SU-DHL-6 (cell line): ENCODE measurements around the gene PLEKHH3.

Experiments
- H2AFZ ChIP-seq: fragments of 200-600 bp; sonication (generic); 2 replicates; pipeline ENCODE4 v1.6.1; 2014; ENCODE audit warnings: low read depth, mild to moderate bottlenecking, moderate library complexity, mixed read lengths, antibody characterized with exemption, low read length; ENCODE audit not compliant: severe bottlenecking
- H3F3A ChIP-seq: fragments of 200-600 bp; shearing (Covaris generic); 2 replicates; pipeline ENCODE4 v1.6.0; 2016; ENCODE audit warnings: antibody characterized with exemption, mild to moderate bottlenecking; ENCODE audit not compliant: insufficient read depth
- H3K27ac ChIP-seq: fragments of 200-600 bp; sonication (generic); 2 replicates; pipeline ENCODE4 v1.5.1; 2016; ENCODE audit warnings: low read depth, mild to moderate bottlenecking, low read length, moderate library complexity, mixed read lengths
- H3K27me3 ChIP-seq: fragments of 200-600 bp; sonication (generic), shearing (Covaris generic); 2 replicates; pipeline ENCODE4 v1.6.0; 2014; ENCODE audit warnings: mild to moderate bottlenecking, low read length
- H3K36me3 ChIP-seq: fragments of 200-600 bp; sonication (generic); 2 replicates; pipeline ENCODE4 v1.6.1; 2014; ENCODE audit warnings: mild to moderate bottlenecking, low read length, mixed read lengths
- H3K4me2 ChIP-seq: fragments of 300-600, 200-600 bp; shearing (Covaris generic), sonication (generic); 2 replicates; pipeline ENCODE4 v1.6.0; 2014; ENCODE audit warnings: low read length, low read depth, mild to moderate bottlenecking; ENCODE audit not compliant: poor library complexity, severe bottlenecking
- H3K4me3 ChIP-seq: fragments of 200-600 bp; sonication (generic); 2 replicates; pipeline ENCODE4 v1.5.1; 2014; ENCODE audit warnings: antibody characterized with exemption, low read length, mild to moderate bottlenecking, mixed read lengths; ENCODE audit not compliant: insufficient read depth, poor library complexity, severe bottlenecking
- H3K79me2 ChIP-seq: fragments of 200-600 bp; sonication (generic); 2 replicates; pipeline ENCODE4 v1.6.1; 2014; ENCODE audit warnings: mild to moderate bottlenecking, low read length, moderate library complexity; ENCODE audit not compliant: insufficient read depth
- H3K9ac ChIP-seq: fragments of 200-600 bp; sonication (generic); 2 replicates; pipeline ENCODE4 v1.7.0; 2014; ENCODE audit warnings: mild to moderate bottlenecking, low read length
- H3K9me2 ChIP-seq: fragments of 200-600 bp; sonication (generic); replicated peaks from 2 replicates; pipeline ENCODE4 v1.6.1; 2014; ENCODE audit warnings: low read length; ENCODE audit not compliant: insufficient read depth
- H3K9me3 ChIP-seq: fragments of 200-600 bp; sonication (generic); 2 replicates; pipeline ENCODE4 v1.6.1; 2014; ENCODE audit warnings: low read length, mixed read lengths; ENCODE audit not compliant: insufficient read depth
- H4K20me1 ChIP-seq: fragments of 200-600 bp; sonication (generic); 2 replicates; pipeline ENCODE4 v1.6.1; 2014; ENCODE audit warnings: low read depth, mild to moderate bottlenecking, antibody characterized with exemption, low read length, moderate library complexity, mixed read lengths
- CTCF ChIP-seq: fragments of 200-600 bp; sonication (generic); IDR thresholded peaks from one replicate; pipeline ENCODE4 v1.5.1; 2017; ENCODE audit warnings: antibody characterized with exemption, mild to moderate bottlenecking, low read length, moderate library complexity; ENCODE audit not compliant: insufficient read depth, poor library complexity, severe bottlenecking
- EZH2phosphoT487 ChIP-seq: fragments of 200-600 bp; sonication (generic), shearing (Covaris generic); conservative IDR thresholded peaks from 2 replicates; pipeline ENCODE4 v1.6.1; 2018; ENCODE audit warnings: mild to moderate bottlenecking, antibody characterized with exemption, low read length, moderate library complexity, mixed read lengths

PLEKHH3 gene

DNA sequence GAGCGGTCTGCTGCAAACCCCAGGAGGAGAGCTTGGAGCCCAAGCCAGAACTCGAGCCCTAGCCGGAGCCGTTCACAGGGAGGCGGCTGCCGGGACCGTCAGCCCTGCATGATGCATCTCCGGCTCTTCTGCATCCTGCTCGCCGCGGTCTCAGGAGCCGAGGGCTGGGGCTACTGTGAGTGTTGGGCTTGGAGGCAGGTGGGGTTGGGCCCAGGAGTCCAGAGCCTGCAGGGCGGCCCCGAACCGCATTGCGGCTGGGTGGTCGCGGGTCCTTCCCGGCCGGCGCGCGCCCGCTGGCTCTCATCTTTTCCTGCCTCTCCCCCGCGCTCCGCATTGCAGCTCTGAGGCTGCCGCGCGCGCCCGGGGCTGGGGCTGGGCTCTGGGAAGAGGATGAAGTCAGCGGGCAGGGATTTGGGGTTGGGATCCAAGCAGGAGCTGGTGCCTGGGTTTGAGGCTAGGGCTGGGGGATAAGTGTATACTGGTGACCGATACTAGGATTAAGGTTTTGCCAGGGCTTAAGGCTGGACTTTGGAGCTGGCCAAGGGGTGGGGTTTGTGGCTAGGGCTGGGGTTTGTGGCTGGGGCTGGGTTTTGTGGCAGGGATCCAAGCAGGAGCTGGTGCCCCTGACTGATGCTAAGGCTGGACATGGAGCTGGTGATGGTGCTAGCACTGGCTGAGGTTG, 6.1 kb upstream of the PLEKHH3 start:
- no peaks in the 10 kb centered on the region for H3K79me2 ChIP-seq
- no peak overlapping the region for H3K9ac ChIP-seq
- no peak overlapping the region for H3K4me3 ChIP-seq
- H3K9me3 ChIP-seq: no peaks in the 10 kb centered on the region
- H3K36me3 ChIP-seq: no peaks in the 10 kb centered on the region
- H2AFZ ChIP-seq: no peak overlapping the region
- no peaks in the 10 kb centered on the region for H4K20me1 ChIP-seq
- no peaks in the 10 kb centered on the region for H3K27me3 ChIP-seq
- no peak overlapping the region for H3K27ac ChIP-seq
- TF ChIP-seq EZH2phosphoT487: no peak
- TF ChIP-seq CTCF: no peak
- H3F3A ChIP-seq: peaks cover 11% of the 10 kb centered on the region; the same call in 1 of the 2 replicates
- no peak overlapping the region for H3K4me2 ChIP-seq
- no peaks in the 10 kb centered on the region for H3K9me2 ChIP-seq

DNA sequence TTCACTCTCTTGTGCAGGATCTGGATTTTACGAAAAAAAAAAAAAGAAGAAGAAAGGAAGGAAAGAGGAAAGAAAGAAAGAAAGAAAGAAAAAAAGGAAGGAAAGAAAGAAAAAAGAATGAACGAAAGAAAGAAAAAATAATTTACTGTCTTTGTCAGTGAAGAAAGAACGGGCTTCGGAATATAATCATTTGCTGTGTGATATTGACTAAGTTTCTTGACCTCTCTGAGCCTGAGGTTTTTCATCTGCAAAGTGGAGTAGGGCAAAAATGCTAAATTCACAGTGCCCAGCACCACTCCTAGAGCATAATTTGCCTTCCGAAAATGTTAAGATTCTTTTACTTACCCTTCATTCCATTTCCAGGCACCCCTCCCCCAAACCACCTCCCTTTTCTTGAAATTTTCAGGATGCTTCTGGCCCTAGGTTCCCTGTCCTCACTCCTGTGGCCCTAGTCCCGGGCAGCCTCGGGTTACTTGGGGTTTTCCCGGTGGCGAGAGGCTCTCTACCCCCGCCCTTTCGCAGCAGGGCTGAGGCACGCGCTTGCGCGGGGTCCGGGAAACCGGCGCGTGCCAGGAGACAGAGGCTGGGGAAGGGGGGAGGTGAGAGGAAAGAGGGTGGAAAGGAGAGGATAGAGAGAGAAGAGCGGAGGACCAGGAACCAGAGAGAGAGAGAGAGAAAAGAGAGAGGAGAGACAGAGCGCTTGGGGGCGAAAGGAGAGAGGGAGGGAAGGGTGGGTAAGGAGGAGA, 5.4 kb upstream of the PLEKHH3 start, which contains the start of gene CNTNAP1:
TSS of gene CNTNAP1 (plus strand) at position 556 of the 746 bp plus-strand sequence. CDS start 299 bp downstream, outside the sequence.
- Histone ChIP-seq H3K9me2 (no peaks in the 10 kb centered on the region), H3K4me3 (no peak within 1 kb of the TSS), H3F3A (peaks cover 11% of the 10 kb centered on the region; the same call in 1 of the 2 replicates), H4K20me1 (no peaks in the 10 kb centered on the region), H3K27ac (no peak within 1 kb of the TSS), H2AFZ (no peak within 1 kb of the TSS), H3K27me3 (no peaks in the 10 kb centered on the region), H3K4me2 (peak within 1 kb of the TSS; percentile 3), H3K9ac (no peak within 1 kb of the TSS), H3K36me3 (no peaks in the 10 kb centered on the region), H3K79me2 (no peaks in the 10 kb centered on the region), H3K9me3 (no peaks in the 10 kb centered on the region)
- TF ChIP-seq CTCF: no peak
- TF ChIP-seq EZH2phosphoT487: no peak

DNA sequence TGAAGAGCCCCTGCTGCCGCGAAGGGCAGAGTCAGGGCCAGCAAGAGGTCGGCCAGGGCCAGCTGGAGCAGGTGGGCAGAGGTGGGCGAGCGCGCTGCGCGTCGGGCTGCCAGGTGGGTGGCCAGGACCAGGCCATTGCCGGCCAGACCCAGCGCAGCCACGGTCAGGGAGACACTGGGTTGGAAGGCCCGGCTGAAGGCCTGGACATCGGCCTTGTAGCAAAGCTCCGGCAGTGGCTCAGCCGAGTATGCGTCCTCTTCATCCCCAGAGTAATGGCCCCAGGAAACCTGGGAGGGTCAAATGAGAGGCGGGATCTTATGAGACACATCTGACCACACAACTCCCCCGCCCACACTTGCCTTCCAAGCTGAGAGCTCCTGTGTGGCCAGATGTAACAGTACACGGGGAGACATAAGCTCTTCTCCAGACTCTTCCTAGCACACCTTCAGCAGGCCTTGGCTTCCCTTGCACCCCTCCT, 3.6 kb upstream of the PLEKHH3 start:
- TF ChIP-seq EZH2phosphoT487 (no peak), CTCF (no peak)
- Histone ChIP-seq H3K27ac (no peak overlapping the region), H3K4me2 (no peak overlapping the region), H2AFZ (no peak overlapping the region), H3K36me3 (no peaks in the 10 kb centered on the region), H3K4me3 (no peak overlapping the region), H4K20me1 (no peaks in the 10 kb centered on the region), H3K9ac (no peak overlapping the region), H3K9me3 (no peaks in the 10 kb centered on the region), H3K27me3 (no peaks in the 10 kb centered on the region), H3K9me2 (no peaks in the 10 kb centered on the region), H3F3A (peaks cover 11% of the 10 kb centered on the region; the same call in 1 of the 2 replicates), H3K79me2 (no peaks in the 10 kb centered on the region)
